HCT116 (cell line): ENCODE results near the gene CIT. TPM values are rescaled to one million over a fixed set of nuclear protein-coding genes. Genes with fewer than 3 reads are reported as not detected.

Experiments used
- ATAC-seq: fragments of 200-7000 bp; cut with Tn5 transposase; 2 replicates; pipeline ENCODE4 v1.9.1; 2020; ENCODE audit warnings: mild to moderate bottlenecking, moderate library complexity
- BruUV-seq: library from RNA; stranded (reverse); fragments of 400-500 nt; replicated peaks from 2 replicates; lab custom pipeline; 2021; lab: Mats Ljungman, UMichigan
- CTCF ChIA-PET: fragments of 300-600 bp; sonication (Branson Sonifier 250); formaldehyde crosslinking; loops from one replicate; lab custom pipeline; 2021; ENCODE audit warnings: antibody characterized with exemption; lab: Charles Lee
- POLR2A ChIA-PET: fragments of 300-600, 350-600 bp; sonication (Branson Sonifier 250); formaldehyde crosslinking; loops from one replicate; lab custom pipeline; 2021; ENCODE audit warnings: antibody characterized with exemption; lab: Charles Lee
- RAD21 ChIA-PET, 2 experiments: fragments of 300-600 bp; sonication (Branson Sonifier 250); formaldehyde crosslinking; loops; one replicate each; lab custom pipeline; 2023; ENCODE audit warnings: low total read pairs in 2 of 2; ENCODE audit not compliant: uncharacterized antibody in 2 of 2, unreplicated experiment in 2 of 2, low non-redundant PET in 1 of 2; lab: Charles Lee
- DNase-seq: peaks from one replicate; pipeline ENCODE4 v3.0.0-alpha.2; 2010; ENCODE audit warnings: low read depth, low spot score
- H2AFZ ChIP-seq: fragments of 200-600 bp; shearing (Covaris generic), sonication (generic); 2 replicates; pipeline ENCODE4 v1.6.1; 2017; ENCODE audit warnings: low read depth, mixed run types, mixed read lengths, antibody characterized with exemption, low read length; ENCODE audit not compliant: poor library complexity, severe bottlenecking
- H3K27ac ChIP-seq: 2 replicates; pipeline ENCODE4 v1.5.1; 2012; ENCODE audit warnings: low read depth, low read length
- H3K27me3 ChIP-seq: fragments of 200-600 bp; sonication (generic); 2 replicates; pipeline ENCODE4 v1.6.1; 2016; ENCODE audit warnings: mixed run types, low read length, mixed read lengths; ENCODE audit not compliant: insufficient read depth
- H3K36me3 ChIP-seq, 2 experiments: fragments of 200-500 bp in 1 of 2; fragments of 200-600 bp in 1 of 2; sonication (Bioruptor generic) in 1 of 2; sonication (generic) in 1 of 2; 2 replicates each; pipeline versions ENCODE4 v1.5.1 to v1.6.1; 2014 to 2016; ENCODE audit warnings: low read length in 2 of 2, inconsistent platforms in 1 of 2, mixed read lengths in 1 of 2, mixed run types in 1 of 2; ENCODE audit not compliant: insufficient read depth in 2 of 2, control insufficient read depth in 1 of 2
- H3K4me1 ChIP-seq, 2 experiments: fragments of 200-600 bp in 1 of 2; sonication (generic) in 1 of 2; 2 replicates each; pipeline versions ENCODE4 v1.5.1 to v1.6.1; 2012 to 2017; ENCODE audit warnings: low read length in 2 of 2, inconsistent platforms in 1 of 2, mild to moderate bottlenecking in 1 of 2, mixed read lengths in 1 of 2, mixed run types in 1 of 2, moderate library complexity in 1 of 2; ENCODE audit not compliant: insufficient read depth in 2 of 2, control insufficient read depth in 1 of 2
- H3K4me2 ChIP-seq: fragments of 200-600 bp; sonication (generic); 2 replicates; pipeline ENCODE4 v1.6.1; 2017; ENCODE audit warnings: mixed run types, low read length, mixed read lengths
- H3K4me3 ChIP-seq, 2 experiments: fragments of 200-600 bp in 1 of 2; sonication (generic) in 1 of 2; replicated peaks in 1 of 2; 2 replicates each; pipeline ENCODE4 v1.5.1; 2011 to 2016; ENCODE audit warnings: low read length in 2 of 2, control low read depth in 1 of 2, low read depth in 1 of 2, mild to moderate bottlenecking in 1 of 2, mixed read lengths in 1 of 2, mixed run types in 1 of 2
- H3K79me2 ChIP-seq: fragments of 200-600 bp; sonication (generic); 2 replicates; pipeline ENCODE4 v1.6.1; 2017; ENCODE audit warnings: mild to moderate bottlenecking, mixed run types, low read length, moderate library complexity, mixed read lengths; ENCODE audit not compliant: insufficient read depth
- H3K9ac ChIP-seq: fragments of 200-600 bp; sonication (generic); 2 replicates; pipeline ENCODE4 v1.6.1; 2016; ENCODE audit warnings: low read length, mixed read lengths
- H3K9me2 ChIP-seq: fragments of 200-600 bp; sonication (generic), shearing (Covaris generic); 2 replicates; pipeline ENCODE4 v1.6.1; 2017; ENCODE audit warnings: mixed run types, mild to moderate bottlenecking, moderate library complexity; ENCODE audit not compliant: insufficient read depth
- H3K9me3 ChIP-seq, 2 experiments: fragments of 200-500 bp in 1 of 2; fragments of 200-600 bp in 1 of 2; sonication (Bioruptor generic) in 1 of 2; sonication (generic) in 1 of 2; 2 replicates each; pipeline ENCODE4 v1.6.1; 2014 to 2017; ENCODE audit warnings: low read length in 2 of 2, mixed read lengths in 2 of 2, inconsistent platforms in 1 of 2, low read depth in 1 of 2, mild to moderate bottlenecking in 1 of 2, mixed run types in 1 of 2, moderate library complexity in 1 of 2; ENCODE audit not compliant: control insufficient read depth in 1 of 2, insufficient read depth in 1 of 2
- H4K20me1 ChIP-seq: fragments of 200-600 bp; sonication (generic), shearing (Covaris generic); 2 replicates; pipeline ENCODE4 v1.6.1; 2017; ENCODE audit warnings: mixed run types, mild to moderate bottlenecking, moderate library complexity; ENCODE audit not compliant: insufficient read depth
- CBX3 ChIP-seq: IDR thresholded peaks from 2 replicates; pipeline ENCODE4 v1.6.1; 2012; ENCODE audit warnings: low read depth
- CTCF ChIP-seq, 3 experiments: fragments of 200-600 bp in 1 of 3; sonication (generic) in 1 of 3; IDR thresholded peaks in 2 of 3; conservative IDR thresholded peaks in 1 of 3; 2 replicates each; pipeline ENCODE4 v1.5.1; 2012 to 2017; ENCODE audit warnings: low read depth in 2 of 3, low read length in 2 of 3, antibody characterized with exemption in 1 of 3, borderline replicate concordance in 1 of 3, control low read depth in 1 of 3, mild to moderate bottlenecking in 1 of 3, mixed read lengths in 1 of 3, mixed run types in 1 of 3, moderate library complexity in 1 of 3; ENCODE audit not compliant: insufficient read depth in 1 of 3
- EGR1 ChIP-seq: IDR thresholded peaks from 2 replicates; pipeline ENCODE4 v1.6.1; 2012; ENCODE audit warnings: low read depth
- EZH2 ChIP-seq: fragments of 200-600 bp; sonication (generic); IDR thresholded peaks from 2 replicates; pipeline ENCODE4 v1.6.1; 2017; ENCODE audit warnings: antibody characterized with exemption, mixed run types
- RAD21 ChIP-seq: IDR thresholded peaks from 2 replicates; pipeline ENCODE4 v1.6.1; 2012; ENCODE audit warnings: low read depth, mild to moderate bottlenecking
- YY1 ChIP-seq: IDR thresholded peaks from 2 replicates; pipeline ENCODE4 v1.6.1; 2011; ENCODE audit warnings: low read length, low read depth, moderate library complexity, mild to moderate bottlenecking; ENCODE audit not compliant: insufficient replicate concordance; ENCODE audit errors: extremely low read depth
- intact Hi-C: fragments of 100-400 bp; cut with micrococcal nuclease; formaldehyde crosslinking; loops from 2 replicates; pipeline ENCODE4 v1.10.0; 2022
- total RNA-seq: library from RNA; stranded (reverse); gene quantifications from one replicate; pipeline ENCODE4 v1.2.1, GENCODE V29; 2021; ENCODE audit not compliant: unreplicated experiment

Gene CIT
- total RNA-seq, 1 experiment from 2014 or later = 54.2 TPM

- H3K4me2 ChIP-seq = peak overlapping the region; percentile 13; the same call in 1 of the 2 replicates
- ATAC-seq = peak; percentile 77
- POLR2A ChIA-PET = no interaction called here
These were observed 96.2 kb downstream of the CIT start for GRCh38 chr12:119780786-119781434.

More at GRCh38 chr12:119780786-119781434, 96.2 kb downstream of the CIT start:
- H3K9me3 ChIP-seq = no peaks in the 10 kb centered on the region
- H3K79me2 ChIP-seq = no peaks in the 10 kb centered on the region
- H3K4me1 ChIP-seq = peaks cover 6% of the 10 kb centered on the region in 2 experiments; a peak in 3 of 4 replicates
- TF ChIP-seq CBX3 = peak; percentile 20; the same call in 1 of the 2 replicates
- TF ChIP-seq RAD21 = peak; percentile 56
- TF ChIP-seq YY1 = peak; percentile 14
- TF ChIP-seq EGR1 = no peak
- TF ChIP-seq EZH2 = no peak
- TF ChIP-seq CTCF (IDR thresholded peaks at IDR 0.05 in 2 of 3, conservative IDR thresholded peaks at IDR 0.05 in 1 of 3; ENCODE audit: borderline replicate concordance in 1 of 3, insufficient read depth in 1 of 3, low read depth in 2 of 3, low read length in 2 of 3) = peak; percentile 64 to 93 (median 86)
- intact Hi-C loops = loop anchor here (5.0 kb wide), 1 partner anchor 84 kb away; no protein-coding TSS in a partner anchor
- peaks cover 9 to 13% of the 10 kb centered on the region in 2 experiments for H3K36me3 ChIP-seq
- DNase-seq = peak; percentile 39
- ChIA-PET CTCF (interaction anchor here (0.7 to 2.9 kb wide), 16 partner anchors 9 to 123 kb away, joined by 3 to 11 read pairs (median 4); no protein-coding TSS in a partner anchor), RAD21 (interaction anchor here in 1 of 2 experiments (0.8 kb wide), 1 partner anchor 86 kb away, joined by 3 read pairs; no protein-coding TSS in a partner anchor)
- H3K27me3 ChIP-seq = no peaks in the 10 kb centered on the region
- no peak overlapping the region for H3K9ac ChIP-seq
- H3K9me2 ChIP-seq = no peaks in the 10 kb centered on the region
- no peak overlapping the region for H3K27ac ChIP-seq
- no peak overlapping the region for H2AFZ ChIP-seq
- H3K4me3 ChIP-seq = no peak overlapping the region
- H4K20me1 ChIP-seq = 0 out of 2 replicates have a peak, but pooled peaks cover 4% of the 10 kb centered on the region
- no TSS peak for BruUV-seq
